Effector memory CD4-positive, alpha-beta T cell (primary cell): ENCODE measurements around the gene CFTR.

ENCODE experiments used
- DNase-seq, 3 donors: peaks; one replicate each; pipeline ENCODE4 v3.0.0-alpha.2; 2020
- H3K27ac ChIP-seq: 2 replicates; pipeline ENCODE4 v1.7.0; 2013; ENCODE audit warnings: mild to moderate bottlenecking, low read length, moderate library complexity; ENCODE audit not compliant: insufficient read depth, poor library complexity, severe bottlenecking
- H3K27me3 ChIP-seq: replicated peaks from 2 replicates; pipeline ENCODE4 v1.7.0; 2013; ENCODE audit warnings: mild to moderate bottlenecking, low read length; ENCODE audit not compliant: insufficient read depth, control insufficient read depth, poor library complexity, severe bottlenecking
- H3K36me3 ChIP-seq: 2 replicates; pipeline ENCODE4 v1.7.0; 2013; ENCODE audit warnings: mild to moderate bottlenecking, low read length, moderate library complexity; ENCODE audit not compliant: control insufficient read depth, insufficient read depth
- H3K4me1 ChIP-seq: 2 replicates; pipeline ENCODE4 v1.7.0; 2013; ENCODE audit warnings: low read length, mild to moderate bottlenecking; ENCODE audit not compliant: control insufficient read depth, insufficient read depth, poor library complexity, severe bottlenecking
- H3K4me3 ChIP-seq: 2 replicates; pipeline ENCODE4 v1.7.0; 2013; ENCODE audit warnings: low read length, low read depth, mild to moderate bottlenecking; ENCODE audit not compliant: insufficient read depth, poor library complexity, severe bottlenecking
- H3K9me3 ChIP-seq: 2 replicates; pipeline ENCODE4 v1.7.0; 2013; ENCODE audit warnings: mild to moderate bottlenecking, low read length, moderate library complexity; ENCODE audit not compliant: control insufficient read depth

Gene CFTR

GRCh38 chr7:117544061-117544460 lies 64.2 kb downstream of the CFTR start:
- Histone ChIP-seq H3K27me3 (no peaks in the 10 kb centered on the region), H3K4me1 (no peaks in the 10 kb centered on the region), H3K4me3 (no peak overlapping the region), H3K27ac (no peak overlapping the region), H3K36me3 (no peaks in the 10 kb centered on the region), H3K9me3 (no peaks in the 10 kb centered on the region)
- DNase-seq = no peak

DNA sequence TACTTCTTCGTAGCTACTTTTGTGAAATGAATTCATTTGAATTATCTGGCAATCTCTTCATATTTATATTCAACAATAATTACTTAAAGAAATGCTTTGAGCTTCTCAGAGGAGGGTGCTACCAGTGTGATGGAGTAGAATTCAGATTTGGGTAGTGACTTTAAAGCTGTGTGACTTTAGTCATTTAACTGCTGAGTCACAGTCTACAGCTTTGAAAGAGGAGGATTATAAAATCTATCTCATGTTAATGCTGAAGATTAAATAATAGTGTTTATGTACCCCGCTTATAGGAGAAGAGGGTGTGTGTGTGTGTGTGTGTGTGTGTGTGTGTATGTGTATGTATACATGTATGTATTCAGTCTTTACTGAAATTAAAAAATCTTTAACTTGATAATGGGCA lies 68.2 kb downstream of the CFTR start:
- Histone ChIP-seq H3K27me3 (no peaks in the 10 kb centered on the region), H3K9me3 (no peaks in the 10 kb centered on the region), H3K4me3 (no peak overlapping the region), H3K36me3 (no peaks in the 10 kb centered on the region), H3K27ac (no peak overlapping the region), H3K4me1 (no peaks in the 10 kb centered on the region)
- DNase-seq = no peak

DNA sequence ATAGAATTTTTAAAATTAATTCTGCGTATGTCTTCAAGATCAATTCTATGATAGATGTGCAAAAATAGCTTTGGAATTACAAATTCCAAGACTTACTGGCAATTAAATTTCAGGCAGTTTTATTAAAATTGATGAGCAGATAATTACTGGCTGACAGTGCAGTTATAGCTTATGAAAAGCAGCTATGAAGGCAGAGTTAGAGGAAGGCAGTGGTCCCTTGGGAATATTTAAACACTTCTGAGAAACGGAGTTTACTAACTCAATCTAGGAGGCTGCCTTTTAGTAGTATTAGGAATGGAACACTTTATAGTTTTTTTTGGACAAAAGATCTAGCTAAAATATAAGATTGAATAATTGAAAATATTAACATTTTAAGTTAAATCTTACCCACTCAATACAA lies 70.8 kb downstream of the CFTR start:
- Histone ChIP-seq H3K9me3 (no peaks in the 10 kb centered on the region), H3K27ac (no peak overlapping the region), H3K36me3 (no peaks in the 10 kb centered on the region), H3K4me1 (no peaks in the 10 kb centered on the region), H3K4me3 (no peak overlapping the region), H3K27me3 (no peaks in the 10 kb centered on the region)
- DNase-seq = no peak

GRCh38 chr7:117552660-117553059 lies 72.8 kb downstream of the CFTR start:
- H3K36me3 ChIP-seq = no peaks in the 10 kb centered on the region
- no peaks in the 10 kb centered on the region for H3K9me3 ChIP-seq
- no peaks in the 10 kb centered on the region for H3K27me3 ChIP-seq
- H3K27ac ChIP-seq = no peak overlapping the region
- no peaks in the 10 kb centered on the region for H3K4me1 ChIP-seq
- H3K4me3 ChIP-seq = no peak overlapping the region
- no peak for DNase-seq

- Histone ChIP-seq H3K9me3 (no peaks in the 10 kb centered on the region), H3K4me3 (no peak overlapping the region), H3K27ac (no peak overlapping the region), H3K27me3 (no peaks in the 10 kb centered on the region), H3K4me1 (no peaks in the 10 kb centered on the region), H3K36me3 (no peaks in the 10 kb centered on the region)
- no peak for DNase-seq
Measured at GRCh38 chr7:117555260-117555659, 75.4 kb downstream of the CFTR start.

DNA sequence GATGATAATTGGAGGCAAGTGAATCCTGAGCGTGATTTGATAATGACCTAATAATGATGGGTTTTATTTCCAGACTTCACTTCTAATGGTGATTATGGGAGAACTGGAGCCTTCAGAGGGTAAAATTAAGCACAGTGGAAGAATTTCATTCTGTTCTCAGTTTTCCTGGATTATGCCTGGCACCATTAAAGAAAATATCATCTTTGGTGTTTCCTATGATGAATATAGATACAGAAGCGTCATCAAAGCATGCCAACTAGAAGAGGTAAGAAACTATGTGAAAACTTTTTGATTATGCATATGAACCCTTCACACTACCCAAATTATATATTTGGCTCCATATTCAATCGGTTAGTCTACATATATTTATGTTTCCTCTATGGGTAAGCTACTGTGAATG lies 79.6 kb downstream of the CFTR start:
- H3K36me3 ChIP-seq = no peaks in the 10 kb centered on the region
- H3K4me3 ChIP-seq = no peak overlapping the region
- H3K4me1 ChIP-seq = no peaks in the 10 kb centered on the region
- no peaks in the 10 kb centered on the region for H3K9me3 ChIP-seq
- DNase-seq = no peak
- H3K27me3 ChIP-seq = no peaks in the 10 kb centered on the region
- H3K27ac ChIP-seq = no peak overlapping the region

GRCh38 chr7:117560030-117560429 lies 80.2 kb downstream of the CFTR start:
- no peaks in the 10 kb centered on the region for H3K36me3 ChIP-seq
- no peaks in the 10 kb centered on the region for H3K27me3 ChIP-seq
- H3K9me3 ChIP-seq = no peaks in the 10 kb centered on the region
- H3K4me3 ChIP-seq = no peak overlapping the region
- H3K4me1 ChIP-seq = no peaks in the 10 kb centered on the region
- no peak overlapping the region for H3K27ac ChIP-seq
- DNase-seq = no peak

DNA sequence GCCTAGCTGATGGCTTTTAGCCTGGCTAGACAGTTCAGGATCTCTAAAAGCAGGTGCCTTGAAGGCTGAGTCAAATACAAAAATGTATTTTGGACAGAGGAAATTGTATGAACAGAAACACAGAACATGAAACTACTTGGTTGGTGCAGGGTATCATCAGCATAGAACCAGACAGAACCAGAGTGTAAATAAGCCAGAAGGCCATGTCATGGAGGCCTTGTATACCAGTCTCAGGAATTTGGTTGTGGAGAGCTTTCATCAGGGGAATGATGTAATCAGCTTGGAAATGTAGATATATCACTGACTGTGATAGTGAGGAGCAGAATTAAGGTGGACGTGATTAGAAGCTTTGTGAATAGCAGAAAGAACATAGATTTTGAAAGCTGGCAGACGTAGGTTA lies 82.9 kb downstream of the CFTR start:
- no peak overlapping the region for H3K4me3 ChIP-seq
- no peaks in the 10 kb centered on the region for H3K4me1 ChIP-seq
- H3K27ac ChIP-seq = no peak overlapping the region
- no peaks in the 10 kb centered on the region for H3K9me3 ChIP-seq
- no peaks in the 10 kb centered on the region for H3K27me3 ChIP-seq
- DNase-seq = no peak
- no peaks in the 10 kb centered on the region for H3K36me3 ChIP-seq

DNA sequence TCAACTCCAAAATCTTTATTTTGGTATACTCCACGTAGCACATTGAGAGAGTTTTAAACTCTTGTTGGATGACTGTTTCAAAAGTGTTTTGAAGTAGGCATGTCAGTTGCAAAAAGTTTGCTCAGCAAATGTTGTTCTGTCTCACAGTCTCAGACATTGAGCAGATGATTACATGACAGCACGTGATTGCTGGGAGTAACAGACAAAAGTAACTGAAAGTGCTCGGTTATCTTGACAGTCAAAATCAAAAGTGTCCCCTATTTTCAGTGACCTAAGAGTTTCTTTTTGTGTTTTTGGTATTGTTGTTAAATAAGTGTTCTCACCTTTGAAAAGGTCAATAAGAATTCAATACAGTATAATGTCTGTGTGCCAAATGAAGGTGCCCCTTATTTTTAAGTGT lies 84.3 kb downstream of the CFTR start:
- no peaks in the 10 kb centered on the region for H3K4me1 ChIP-seq
- no peaks in the 10 kb centered on the region for H3K9me3 ChIP-seq
- H3K27me3 ChIP-seq = no peaks in the 10 kb centered on the region
- H3K4me3 ChIP-seq = no peak overlapping the region
- H3K36me3 ChIP-seq = no peaks in the 10 kb centered on the region
- no peak overlapping the region for H3K27ac ChIP-seq
- no peak for DNase-seq

DNA sequence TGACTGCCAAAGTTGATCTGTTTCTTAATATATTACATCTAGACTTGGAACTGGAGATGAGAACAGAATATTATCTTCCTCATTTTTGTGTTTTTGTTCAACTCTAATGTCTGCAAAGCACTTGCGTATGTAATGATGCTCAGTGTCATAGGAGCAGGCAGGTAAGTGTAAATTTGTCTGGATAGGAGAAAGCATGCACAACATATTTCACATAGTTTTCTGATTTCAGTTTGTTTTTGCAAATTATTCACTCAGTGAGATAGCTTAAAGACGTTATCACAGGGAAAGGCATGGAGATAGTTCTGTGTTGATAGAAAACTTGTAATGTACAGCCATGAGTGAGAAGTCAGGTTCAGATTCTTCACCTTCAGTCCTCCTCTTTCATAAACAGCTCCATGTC lies 84.8 kb downstream of the CFTR start:
- no peaks in the 10 kb centered on the region for H3K27me3 ChIP-seq
- no peaks in the 10 kb centered on the region for H3K4me1 ChIP-seq
- H3K36me3 ChIP-seq = no peaks in the 10 kb centered on the region
- H3K27ac ChIP-seq = no peak overlapping the region
- H3K9me3 ChIP-seq = no peaks in the 10 kb centered on the region
- no peak for DNase-seq
- no peak overlapping the region for H3K4me3 ChIP-seq

DNA sequence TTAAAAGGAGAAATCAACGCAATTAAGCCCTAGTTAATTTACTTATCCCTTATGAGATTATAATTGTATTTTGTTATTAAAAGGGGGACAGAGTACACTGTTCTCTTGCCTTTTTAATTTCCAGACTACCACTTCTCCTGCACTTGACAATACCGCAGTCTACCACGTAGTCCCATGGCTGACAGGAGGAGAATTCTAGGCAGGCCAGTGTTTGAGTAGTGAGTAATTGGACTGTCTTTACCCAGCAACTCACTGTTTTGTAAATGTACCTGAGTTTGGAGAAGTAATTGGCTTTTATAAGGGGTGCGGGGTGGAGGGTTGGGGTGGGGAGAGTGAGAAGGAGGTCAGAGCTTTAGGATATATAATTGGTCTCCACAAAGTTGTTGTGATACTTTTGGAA lies 85.4 kb downstream of the CFTR start:
- Histone ChIP-seq H3K4me1 (no peaks in the 10 kb centered on the region), H3K4me3 (no peak overlapping the region), H3K27ac (no peak overlapping the region), H3K27me3 (no peaks in the 10 kb centered on the region), H3K36me3 (no peaks in the 10 kb centered on the region), H3K9me3 (no peaks in the 10 kb centered on the region)
- no peak for DNase-seq
